ENCODE results near the gene ROR2.

The ROR2 gene

GRCh38 chr9:91710158-91710557 lies 239.9 kb downstream of the ROR2 start:
- no peak for DNase-seq

GRCh38 chr9:91705386-91705785 lies 244.6 kb downstream of the ROR2 start:
- DNase-seq = no peak

- DNase-seq = no peak
These were observed 249.6 kb downstream of the ROR2 start for GRCh38 chr9:91700475-91700874.

- no peak for DNase-seq
These were observed 251.8 kb downstream of the ROR2 start for GRCh38 chr9:91698266-91698665.

GRCh38 chr9:91697201-91697600 lies 252.8 kb downstream of the ROR2 start:
- no peak for DNase-seq

- no peak for DNase-seq
These were observed 255.8 kb downstream of the ROR2 start for GRCh38 chr9:91694081-91694870.

GRCh38 chr9:91693226-91693625 lies 256.8 kb downstream of the ROR2 start:
- no peak for DNase-seq

GRCh38 chr9:91690540-91691249 lies 259.3 kb downstream of the ROR2 start:
- no peak for DNase-seq

- no peak for DNase-seq
These were observed 261.0 kb downstream of the ROR2 start for GRCh38 chr9:91689006-91689405.

- DNase-seq = no peak
These were observed 266.8 kb downstream of the ROR2 start for GRCh38 chr9:91683269-91683668.

GRCh38 chr9:91682806-91683205 lies 267.2 kb downstream of the ROR2 start:
- no peak for DNase-seq

- DNase-seq = peak; percentile 36
These were observed 268.3 kb downstream of the ROR2 start for GRCh38 chr9:91681461-91682305.

- DNase-seq = no peak
These were observed 269.0 kb downstream of the ROR2 start for GRCh38 chr9:91680998-91681397.

- DNase-seq = no peak
These were observed 269.9 kb downstream of the ROR2 start for GRCh38 chr9:91680106-91680505.

GRCh38 chr9:91678807-91679580 lies 271.0 kb downstream of the ROR2 start:
- no peak for DNase-seq

GRCh38 chr9:91677822-91678436 lies 272.1 kb downstream of the ROR2 start:
- DNase-seq = no peak

- no peak for DNase-seq
These were observed 272.7 kb downstream of the ROR2 start for GRCh38 chr9:91677331-91677730.

- DNase-seq = no peak
These were observed 274.0 kb downstream of the ROR2 start for GRCh38 chr9:91676046-91676445.

- no peak for DNase-seq
These were observed 285.4 kb downstream of the ROR2 start for GRCh38 chr9:91664663-91665062.

- DNase-seq = no peak
These were observed 286.2 kb downstream of the ROR2 start for GRCh38 chr9:91663858-91664257.

GRCh38 chr9:91661451-91661850 lies 288.6 kb downstream of the ROR2 start:
- DNase-seq = no peak

GRCh38 chr9:91660521-91660920 lies 289.5 kb downstream of the ROR2 start:
- DNase-seq = no peak

Measured in activated effector memory CD4-positive, alpha-beta T cell treated with Interleukin-2 at 50 U/mL for 16 hours (primary cell).